IMR-90 (cell line): Measurements from ENCODE around the gene CATSPERE. TPM values are rescaled to one million over a fixed set of nuclear protein-coding genes. Genes with fewer than 3 reads are reported as not detected.

Experiments used
- FOS ChIP-seq: fragments of 150-350 bp; IDR thresholded peaks from 2 replicates; pipeline ENCODE4 v1.6.1; 2016; ENCODE audit warnings: low read depth, low read length
- MXI1 ChIP-seq: IDR thresholded peaks from 2 replicates; pipeline ENCODE4 v1.6.1; 2012; ENCODE audit warnings: low read depth, mild to moderate bottlenecking, low read length, moderate library complexity, borderline replicate concordance
- NFE2L2 ChIP-seq: fragments of 150-350 bp; IDR thresholded peaks from 2 replicates; pipeline ENCODE4 v1.6.1; 2016; ENCODE audit warnings: low read depth, mild to moderate bottlenecking, low read length
- POLR2A ChIP-seq: IDR thresholded peaks from 2 replicates; pipeline ENCODE4 v1.6.1; 2012; ENCODE audit warnings: mild to moderate bottlenecking, low read depth, low read length
- RAD21 ChIP-seq: IDR thresholded peaks from 2 replicates; pipeline ENCODE4 v1.6.1; 2012; ENCODE audit warnings: low read length, improper control_type of control experiment
- USF2 ChIP-seq: fragments of 150-350 bp; IDR thresholded peaks from 2 replicates; pipeline ENCODE4 v1.6.1; 2017; ENCODE audit warnings: mild to moderate bottlenecking, antibody characterized with exemption, low read length, low read depth
- polyA plus RNA-seq, 3 experiments: library from polyadenylated mRNA; depleted of rRNA; stranded (reverse); fragments of >200 nt; gene quantifications; 2 replicates each; pipeline ENCODE4 v1.2.3, GENCODE V29; 2012; ENCODE audit warnings: low replicate concordance in 1 of 3
- total RNA-seq: library from RNA; depleted of rRNA; stranded (reverse); fragments of >200 nt; gene quantifications from 2 replicates; pipeline ENCODE4 v1.2.3, GENCODE V29; 2012

The CATSPERE gene
- total and polyA plus RNA-seq, 2 of the 4 experiments (the other 2 are of a cell fraction) = 0.07 to 0.18 TPM

- TF ChIP-seq USF2 (no peak), POLR2A (peak; percentile 48; the same call in 1 of the 2 replicates), MXI1 (0 out of 2 replicates have a peak, but pooled peaks have one; percentile 24), FOS (no peak), RAD21 (no peak), NFE2L2 (no peak)
Measured at GRCh38 chr1:244461245-244462071, at the start of gene CATSPERE (continued).
